Uterus (tissue), 2 donors: ENCODE results near the gene HSPA4.

Experiments used
- CTCF ChIP-seq, 4 experiments: fragments of 200-600 bp in 2 of 4; fragments of 450-650 bp in 2 of 4; sonication (generic) in 2 of 4; IDR thresholded peaks; one replicate each; pipeline ENCODE4 v1.5.1; 2016 to 2019; ENCODE audit warnings: antibody characterized with exemption in 4 of 4, mild to moderate bottlenecking in 2 of 4, moderate library complexity in 1 of 4
- POLR2A ChIP-seq, 2 donors: fragments of 450-650 bp; IDR thresholded peaks; one replicate each; pipeline ENCODE4 v1.6.1; 2016; ENCODE audit warnings: antibody characterized with exemption in 2 of 2, mild to moderate bottlenecking in 1 of 2, moderate library complexity in 1 of 2

DNA sequence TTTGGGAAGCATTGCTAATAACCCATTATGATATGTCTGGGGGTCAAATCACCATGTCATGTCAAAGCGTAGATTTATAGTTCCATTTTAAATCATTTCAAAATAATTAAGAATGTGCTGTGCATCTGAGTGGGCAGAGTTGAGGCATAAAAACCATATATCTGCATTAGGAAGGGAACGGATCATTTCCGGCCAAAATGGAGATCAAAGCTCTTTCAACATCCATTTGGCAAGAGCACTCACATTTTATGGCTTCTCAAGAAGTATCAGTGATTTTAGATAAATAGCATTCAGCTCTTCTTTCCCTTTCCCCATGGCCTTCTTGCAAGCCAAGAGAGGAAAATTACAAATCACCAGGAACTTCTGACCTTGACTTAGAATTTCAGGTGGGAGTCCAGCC, 89.9 kb downstream of the HSPA4 start:
- TF ChIP-seq CTCF (IDR thresholded peaks at IDR 0.05) (no peak), POLR2A (IDR thresholded peaks at IDR 0.05) (no peak)
